Loucy (cell line): ENCODE measurements around the gene PNMA6E.

Experiments
- CTCF ChIP-seq: fragments of 200-600 bp; sonication (generic); conservative IDR thresholded peaks from 2 replicates; pipeline ENCODE4 v1.5.1; 2014; ENCODE audit warnings: mild to moderate bottlenecking, antibody characterized with exemption, low read length
- EZH2phosphoT487 ChIP-seq: fragments of 200-600 bp; IDR thresholded peaks from 2 replicates; pipeline ENCODE4 v1.6.1; 2018; ENCODE audit warnings: antibody characterized with exemption, mild to moderate bottlenecking, moderate library complexity, borderline replicate concordance

DNA sequence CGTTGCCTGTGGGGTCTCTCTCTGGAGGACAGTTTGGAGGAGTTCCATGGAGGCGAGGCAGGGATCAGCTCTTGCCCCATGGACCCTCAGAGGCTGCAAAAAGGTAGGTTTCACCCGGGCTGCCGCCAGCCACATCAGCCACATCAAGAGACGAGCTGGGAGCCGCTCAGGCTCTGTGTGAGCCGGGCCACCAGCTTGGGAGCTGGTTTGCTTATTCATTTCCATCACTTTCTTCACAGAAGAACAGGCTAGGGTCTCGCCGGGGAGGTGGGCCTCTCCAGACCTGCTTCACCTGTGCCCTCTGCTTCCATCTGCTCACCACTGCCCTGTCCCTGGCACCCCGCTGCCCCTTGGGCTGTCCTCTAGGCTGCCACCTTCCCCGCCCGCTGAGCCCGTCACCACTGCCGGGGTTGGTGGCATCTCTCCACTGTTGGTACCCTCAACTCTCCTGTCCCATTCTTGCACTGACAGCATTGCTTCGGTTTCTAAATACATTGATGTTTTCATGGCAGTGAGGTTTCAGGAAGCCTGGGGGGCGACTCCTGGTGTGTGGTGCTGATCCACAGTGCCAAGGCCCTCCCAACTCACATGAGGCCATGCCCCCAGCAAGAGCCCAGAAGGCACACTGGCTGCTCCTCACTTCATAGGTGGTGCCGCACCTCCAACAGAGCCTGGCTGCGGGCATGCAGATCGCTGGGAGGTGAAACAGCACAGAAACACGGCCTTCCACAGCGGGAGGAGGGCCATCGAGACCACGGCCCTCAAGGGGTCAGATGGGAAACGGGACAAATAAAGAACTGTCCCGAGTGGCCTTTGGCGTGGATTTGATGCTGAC, 49.2 kb upstream of the PNMA6E start:
- TF ChIP-seq CTCF, result no peak
- TF ChIP-seq EZH2phosphoT487, result no peak
